Measurements from ENCODE around the gene TSPAN8.
"Not testable (repeated sequence)": the region's sequence is repeated elsewhere in the genome, so short reads cannot be mapped to it uniquely, and the experiment has no call there.

Gene TSPAN8

DNA sequence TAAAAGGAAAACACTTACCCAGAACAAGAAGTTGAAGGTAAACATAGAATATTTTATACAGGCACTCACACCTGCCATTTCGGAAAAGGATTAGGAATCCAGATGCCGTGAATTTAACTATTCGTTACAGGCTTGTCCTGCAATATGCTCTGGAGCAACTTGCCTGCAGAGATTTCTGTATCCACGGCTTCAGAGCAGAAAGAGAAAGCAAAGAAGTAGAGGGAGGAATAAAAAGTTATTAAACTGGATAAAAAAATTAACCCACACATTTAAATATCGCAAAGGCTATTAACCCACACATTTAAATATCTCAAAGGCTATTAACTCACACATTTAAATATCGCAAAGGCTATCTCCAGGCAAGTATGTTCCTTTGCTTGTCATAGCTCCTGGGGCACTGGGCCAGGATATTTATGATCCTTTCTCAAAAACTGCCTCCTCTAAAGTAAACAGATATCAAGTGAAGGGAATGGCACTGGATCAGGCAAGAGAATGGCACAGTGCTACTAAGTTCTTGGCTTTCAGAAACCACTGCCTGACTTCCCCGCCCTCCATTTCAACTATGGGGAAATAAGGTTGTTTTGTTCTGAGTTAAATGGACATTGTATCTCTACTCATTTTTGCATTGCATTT is at the start of gene TSPAN8:
Gene TSPAN8 (minus strand): TSS at position 399 of the 633 bp plus-strand sequence. CDS start 321 bp downstream, at position 78.
- DNase-seq, result peak; percentile 75

DNA sequence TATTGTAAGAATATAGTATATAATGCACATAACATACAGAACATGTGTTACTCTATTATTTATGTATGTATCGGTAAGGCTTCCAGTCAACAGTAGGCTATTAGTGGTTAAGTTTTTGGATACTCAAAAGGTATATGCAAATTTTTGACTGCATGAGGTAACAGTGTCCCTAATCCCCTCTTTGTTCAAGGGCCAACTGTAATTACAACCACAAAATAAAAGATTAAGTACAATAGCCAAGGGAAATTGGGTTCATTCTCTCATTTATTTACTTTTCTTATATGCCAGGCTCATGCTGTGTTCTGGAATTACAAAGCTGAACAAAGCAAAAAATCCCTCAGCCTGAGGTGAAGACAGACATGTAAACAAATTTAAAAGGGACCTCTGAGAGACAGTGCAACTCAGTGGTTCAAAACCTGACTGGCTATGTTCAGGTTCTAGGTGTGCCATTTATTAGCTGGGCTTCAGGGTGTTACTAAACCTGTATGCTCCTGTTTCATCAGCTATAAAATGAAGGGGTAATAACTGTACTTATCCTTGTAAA is 43.4 kb upstream of the TSPAN8 start:
- DNase-seq, result no peak

DNA sequence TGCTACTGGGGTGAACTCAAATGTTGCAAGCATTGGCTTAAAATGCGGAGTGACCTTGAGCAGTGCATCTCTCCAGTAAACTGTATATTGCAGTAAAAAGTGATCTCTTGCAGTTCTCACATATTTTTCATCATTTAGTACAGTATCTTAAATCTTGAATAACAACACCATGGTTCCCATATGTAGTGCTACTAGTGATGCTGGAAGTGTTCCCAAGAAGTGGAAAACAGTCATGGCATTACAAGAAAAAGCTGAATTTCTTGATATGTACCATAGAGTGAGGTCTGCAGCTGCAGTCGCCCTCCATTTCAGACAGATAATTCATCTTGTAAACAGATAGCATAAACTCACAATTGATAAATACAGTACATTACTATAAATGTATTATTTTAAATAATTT is 42.9 kb upstream of the TSPAN8 start:
- no peak for DNase-seq

DNA sequence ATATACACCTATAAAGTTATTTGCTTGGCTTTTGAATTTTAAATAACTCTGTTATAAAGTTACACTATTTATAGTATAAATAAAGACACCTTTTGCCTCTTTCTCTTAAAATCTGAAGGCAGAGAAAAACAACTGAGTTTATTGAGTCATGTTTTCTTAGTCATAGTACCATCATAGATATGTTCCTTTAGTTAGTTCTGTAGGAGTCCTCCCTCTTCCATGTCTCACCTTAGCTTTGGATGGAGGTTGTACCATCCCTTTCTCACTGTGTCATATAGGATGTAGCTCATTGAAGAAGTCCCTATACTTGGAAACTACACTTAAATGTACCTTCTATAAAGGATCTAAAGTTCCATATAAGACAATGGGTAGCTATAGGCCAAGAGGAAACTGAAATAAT is 39.7 kb upstream of the TSPAN8 start:
- DNase-seq, result no peak

DNA sequence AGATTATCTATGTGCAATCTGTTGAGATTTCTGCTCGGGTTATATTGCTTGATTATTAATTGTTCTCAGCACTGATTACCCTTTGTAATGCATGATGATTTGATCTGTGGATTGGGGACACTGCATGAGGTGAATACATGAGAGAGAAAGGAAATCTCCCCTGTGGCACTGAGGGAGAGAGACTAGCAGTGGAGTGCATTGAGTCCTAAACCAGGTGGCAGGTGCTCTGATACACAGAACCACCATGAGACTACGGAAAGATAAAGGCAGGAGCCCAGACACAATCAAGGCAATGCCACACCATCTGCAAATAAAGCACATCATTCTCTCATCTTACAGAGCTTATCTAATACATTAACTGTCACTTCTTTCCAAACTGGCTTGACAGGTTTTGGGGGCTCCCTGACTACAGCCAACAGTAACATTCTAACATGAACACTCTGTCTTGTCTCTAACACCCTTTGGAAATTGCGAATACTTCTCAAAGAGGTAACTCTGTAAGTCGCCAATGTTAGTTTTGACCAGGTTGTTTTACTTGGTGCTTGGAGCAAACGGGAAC is 37.6 kb upstream of the TSPAN8 start:
- no peak for DNase-seq

DNA sequence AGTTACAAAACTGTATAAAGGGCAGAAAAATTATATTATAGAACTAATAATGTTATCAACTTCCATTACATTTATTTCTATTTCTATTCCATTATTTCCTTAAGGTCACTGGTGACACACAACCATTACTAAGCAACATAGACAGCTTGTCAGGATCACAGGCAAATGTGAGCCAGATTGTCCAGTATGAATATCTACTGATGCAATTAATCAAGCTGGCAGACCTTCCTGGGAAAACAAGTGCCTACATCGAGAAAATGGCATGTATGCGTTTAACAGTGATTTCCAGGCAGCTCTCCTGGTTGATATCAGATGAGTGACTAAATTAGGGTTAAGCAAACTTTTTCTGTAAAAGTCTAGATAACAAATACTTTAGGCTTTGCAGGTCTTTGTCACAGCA is 36.9 kb upstream of the TSPAN8 start:
- DNase-seq, result no peak

DNA sequence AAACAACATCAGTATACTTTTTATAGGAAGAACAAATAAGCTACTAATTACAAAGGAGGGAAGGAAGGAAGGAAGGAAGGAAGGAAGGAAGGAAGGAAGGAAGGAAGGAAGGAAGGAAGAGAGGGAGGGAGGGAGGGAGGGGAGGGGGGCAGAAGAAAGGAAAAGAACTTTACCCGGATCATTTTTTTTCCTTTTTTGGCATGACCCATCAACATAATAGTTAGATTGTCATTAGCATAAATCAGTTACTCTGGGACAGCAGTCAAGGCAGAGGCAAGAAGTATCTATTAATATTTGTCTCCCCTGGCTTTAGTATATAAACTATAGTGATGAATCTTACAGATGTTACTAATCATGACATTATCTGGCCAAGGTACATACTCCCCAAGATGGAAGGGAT is 35.2 kb upstream of the TSPAN8 start:
- no peak for DNase-seq

DNA sequence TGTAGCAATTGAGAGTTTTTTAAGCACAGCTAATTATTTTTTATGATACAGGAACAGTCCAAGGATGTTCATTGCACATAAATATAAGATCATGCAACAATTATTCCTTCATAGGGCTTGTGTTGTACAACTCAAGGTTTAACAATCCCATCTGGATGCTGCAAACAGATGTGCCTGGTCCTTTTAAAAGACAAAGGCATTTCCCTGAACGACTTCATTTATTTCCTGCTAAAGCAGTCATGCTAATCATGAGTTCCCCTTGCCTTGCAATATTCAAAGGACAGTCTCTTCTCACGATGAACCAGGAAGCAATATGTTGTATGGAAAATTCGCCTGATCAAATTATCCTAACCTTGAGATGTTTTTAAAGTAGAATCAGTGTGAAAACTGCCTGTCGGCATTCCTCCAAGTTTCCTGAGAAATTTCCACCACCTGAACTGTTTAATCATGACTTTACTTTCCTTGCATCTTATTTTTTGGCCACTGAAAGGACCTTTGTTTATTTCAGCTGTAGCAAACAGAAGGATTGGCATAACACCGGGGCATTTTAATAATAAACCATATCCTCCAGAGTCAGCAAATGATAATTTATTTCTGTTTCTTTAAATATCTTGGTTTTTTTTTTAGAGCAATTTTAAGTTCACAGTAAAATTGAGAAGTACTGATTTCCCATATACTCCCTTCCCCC is 33.9 kb upstream of the TSPAN8 start:
- no peak for DNase-seq

DNA sequence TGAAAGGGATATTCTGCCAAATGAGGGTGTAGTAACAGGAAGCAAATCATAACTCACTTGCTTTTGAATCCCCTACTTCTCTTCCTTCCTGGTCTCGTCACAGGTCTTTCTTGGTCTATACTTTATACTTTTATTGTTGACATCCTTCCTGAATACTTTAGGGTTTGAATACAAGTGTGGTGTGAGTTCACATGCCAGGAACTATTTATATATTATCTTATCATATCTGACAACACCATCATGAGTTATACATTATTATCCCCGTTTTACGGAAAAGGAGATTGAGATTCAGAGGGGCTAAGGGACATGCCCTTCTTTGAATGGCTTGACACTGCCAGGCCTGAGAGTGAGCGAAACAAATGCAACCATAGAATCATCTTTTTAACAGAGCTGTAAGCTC is 33.0 kb upstream of the TSPAN8 start:
- no peak for DNase-seq

DNA sequence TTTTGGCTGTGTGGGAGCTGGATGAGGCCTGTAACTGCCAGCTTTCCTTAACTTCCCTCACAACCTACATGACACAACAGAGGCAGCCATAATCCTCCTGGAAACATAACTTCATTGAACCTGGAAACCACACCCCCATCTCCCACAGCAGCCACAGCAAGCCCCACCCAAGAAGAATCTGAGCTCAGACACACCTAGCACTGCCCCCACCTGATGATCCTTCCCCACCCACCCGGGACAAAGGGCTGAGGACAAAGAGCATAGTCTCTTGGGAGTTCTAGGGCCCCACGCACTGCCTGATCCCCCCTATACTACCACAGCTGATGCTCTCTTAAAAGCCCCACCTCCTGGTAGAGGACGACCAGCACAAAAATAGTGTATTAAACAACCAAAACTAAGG is 29.6 kb upstream of the TSPAN8 start:
- no peak for DNase-seq

DNA sequence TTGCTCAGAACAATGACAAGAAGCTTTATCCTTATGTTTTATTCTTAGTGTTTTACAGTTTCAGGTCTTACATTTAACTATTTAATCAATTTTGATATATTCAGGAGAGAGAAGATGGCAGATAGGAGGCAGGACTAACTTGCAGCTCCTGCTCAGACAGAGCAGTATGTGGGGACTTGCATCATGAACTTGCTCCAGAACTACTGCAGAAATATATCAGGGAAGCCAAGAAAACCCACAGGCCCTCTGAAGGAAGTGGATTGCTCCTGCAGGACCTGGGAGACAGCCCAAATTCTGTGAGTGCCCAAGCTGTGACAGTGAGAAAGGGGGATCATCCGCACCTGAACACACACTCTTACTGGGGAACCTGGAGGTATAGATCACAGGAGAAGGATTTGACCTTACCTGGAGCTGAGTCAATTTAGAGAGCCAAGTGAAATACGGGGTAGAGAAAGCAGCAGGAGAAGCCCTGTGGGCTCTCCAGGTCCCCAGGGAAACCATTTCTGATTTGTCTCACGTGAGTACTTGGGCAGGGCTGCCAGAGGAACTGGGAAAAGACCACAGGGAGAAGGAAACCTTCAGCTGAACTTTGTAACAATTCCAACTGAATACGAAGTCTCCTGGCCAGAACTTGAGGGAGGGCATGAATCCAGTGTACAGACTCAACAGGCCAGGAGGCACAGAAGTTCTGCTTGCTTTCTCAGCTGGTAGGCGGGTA is 28.9 kb upstream of the TSPAN8 start:
- no peak for DNase-seq

DNA sequence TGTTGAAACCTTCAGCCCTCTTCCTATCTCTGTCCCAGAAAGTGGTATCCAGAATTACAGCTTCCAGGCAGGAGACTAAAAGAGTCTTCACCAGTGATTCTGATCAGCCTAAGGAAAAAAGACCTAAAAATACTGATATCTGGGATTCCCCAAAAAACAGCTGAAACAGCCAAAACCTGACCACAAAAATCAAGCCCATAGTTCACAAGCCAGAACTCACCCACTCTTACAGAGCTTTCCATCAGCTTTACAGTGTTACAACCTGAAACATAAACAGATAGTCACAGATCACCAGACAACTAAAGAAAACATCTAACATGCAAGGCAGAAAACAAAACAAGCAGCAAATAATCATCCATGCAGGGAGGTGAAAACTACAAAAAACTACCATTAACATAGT is 26.0 kb upstream of the TSPAN8 start:
- DNase-seq, result no peak

DNA sequence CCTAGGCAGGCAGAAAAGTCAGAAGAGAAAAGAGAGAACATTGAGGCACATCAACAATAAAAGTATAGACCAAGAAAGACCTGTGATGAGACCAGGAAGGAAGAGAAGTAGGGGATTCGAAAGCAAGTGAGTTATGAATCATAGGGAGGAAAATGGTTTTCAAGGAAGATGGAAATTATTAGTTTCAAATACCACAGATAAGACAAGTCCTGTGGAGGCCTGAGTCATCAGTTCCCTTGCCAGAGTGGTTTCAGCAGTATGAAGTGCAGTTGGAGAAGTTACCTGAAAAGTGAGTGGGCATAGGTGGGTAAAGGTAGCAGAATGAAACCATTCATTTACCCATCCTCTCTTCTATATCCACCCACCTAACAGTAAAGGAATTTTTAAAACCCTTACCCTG is 25.2 kb upstream of the TSPAN8 start:
- DNase-seq, result no peak

DNA sequence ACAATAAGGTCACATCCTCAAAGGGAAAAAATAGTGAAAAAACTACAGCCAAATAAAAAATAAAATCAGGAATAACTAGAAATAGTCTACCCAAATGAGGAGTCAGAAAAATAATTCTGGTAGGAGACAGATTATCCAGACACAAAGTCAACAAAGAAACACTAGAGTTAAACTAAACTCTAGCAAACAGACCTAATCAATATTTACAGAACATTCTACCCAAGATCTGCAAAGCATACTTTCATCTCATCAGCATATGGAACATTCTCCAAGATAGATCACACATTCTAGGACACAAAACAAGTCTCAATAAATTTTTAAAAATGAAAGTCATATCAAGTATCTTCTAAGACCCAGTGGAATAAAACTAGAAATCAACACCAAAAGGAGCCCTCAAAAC is 20.4 kb upstream of the TSPAN8 start:
- no peak for DNase-seq

DNA sequence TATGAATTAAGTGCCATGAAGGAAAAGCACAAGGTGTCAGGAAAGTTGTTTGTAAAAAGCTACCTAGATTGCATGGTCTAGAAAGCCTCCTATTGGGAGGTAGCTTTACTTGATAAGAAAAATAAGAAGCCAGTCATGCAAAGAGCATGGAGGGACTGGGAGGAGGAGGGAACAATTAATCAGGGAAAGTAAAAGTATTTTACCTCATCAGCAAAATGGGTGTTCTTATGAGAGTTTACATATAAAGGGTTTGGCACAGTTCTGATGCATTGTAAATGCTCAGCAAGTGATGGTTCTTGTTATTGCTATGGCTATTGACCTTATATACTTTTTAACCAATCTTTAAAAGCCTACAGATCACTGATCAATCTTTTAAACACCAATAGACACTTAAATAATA is 17.0 kb upstream of the TSPAN8 start:
- DNase-seq, result no peak

DNA sequence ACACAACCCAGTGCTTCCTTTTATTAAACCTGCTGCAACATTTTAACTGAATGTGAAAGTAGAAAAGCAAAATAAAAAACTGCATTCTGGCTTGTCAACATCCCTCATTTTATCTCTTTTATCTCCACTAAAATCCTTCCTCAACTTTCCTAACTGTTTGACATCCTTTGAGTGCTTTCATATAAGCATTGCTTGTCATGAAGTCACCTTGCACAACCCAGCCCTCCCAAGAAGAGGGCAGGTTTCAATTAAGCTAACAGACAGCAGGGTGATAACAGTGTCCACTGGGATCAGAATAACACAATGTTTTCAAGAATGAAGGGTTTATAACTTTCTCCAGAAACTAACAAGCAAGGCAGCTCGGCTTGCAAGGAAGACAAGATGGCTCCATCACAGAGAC is 16.3 kb upstream of the TSPAN8 start:
- DNase-seq, result no peak

DNA sequence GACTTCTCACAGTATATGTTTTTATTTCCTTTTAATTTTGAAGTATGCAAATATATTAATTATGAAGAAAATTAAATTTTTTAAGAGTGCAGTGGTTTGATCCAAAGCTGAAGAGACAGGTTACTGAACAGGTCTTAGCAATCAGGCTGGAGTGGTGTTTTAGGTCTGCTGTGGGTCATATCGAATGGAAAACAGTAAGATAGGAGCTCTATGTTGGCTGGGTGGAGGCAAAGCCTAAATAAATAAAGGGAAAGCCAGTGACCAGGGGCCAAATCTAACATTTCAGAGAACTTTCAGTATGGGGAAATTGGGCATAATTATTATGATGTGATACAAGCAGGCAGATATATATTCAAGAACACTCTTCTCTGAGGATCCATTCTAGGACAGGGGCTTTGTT is 12.7 kb upstream of the TSPAN8 start:
- DNase-seq, result no peak

DNA sequence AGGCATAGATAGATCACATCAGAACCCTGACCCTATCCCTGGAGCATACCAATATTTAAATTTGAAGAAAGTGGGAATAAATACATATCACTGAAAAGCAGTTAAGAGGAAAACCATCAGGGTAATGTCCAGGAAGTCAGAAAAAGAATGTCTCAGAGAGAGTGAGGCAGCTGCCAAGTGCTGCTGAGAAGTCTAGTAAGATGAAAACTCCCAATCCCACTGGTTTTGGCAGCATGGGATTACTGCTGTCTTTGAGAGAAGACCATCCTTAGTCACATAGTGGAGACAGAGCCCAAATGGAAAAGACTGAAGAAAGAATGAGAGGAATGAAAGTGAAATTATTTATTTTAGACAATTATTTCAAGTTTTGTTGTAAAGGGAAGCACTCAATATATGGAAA is 11.5 kb upstream of the TSPAN8 start:
- DNase-seq, result no peak

DNA sequence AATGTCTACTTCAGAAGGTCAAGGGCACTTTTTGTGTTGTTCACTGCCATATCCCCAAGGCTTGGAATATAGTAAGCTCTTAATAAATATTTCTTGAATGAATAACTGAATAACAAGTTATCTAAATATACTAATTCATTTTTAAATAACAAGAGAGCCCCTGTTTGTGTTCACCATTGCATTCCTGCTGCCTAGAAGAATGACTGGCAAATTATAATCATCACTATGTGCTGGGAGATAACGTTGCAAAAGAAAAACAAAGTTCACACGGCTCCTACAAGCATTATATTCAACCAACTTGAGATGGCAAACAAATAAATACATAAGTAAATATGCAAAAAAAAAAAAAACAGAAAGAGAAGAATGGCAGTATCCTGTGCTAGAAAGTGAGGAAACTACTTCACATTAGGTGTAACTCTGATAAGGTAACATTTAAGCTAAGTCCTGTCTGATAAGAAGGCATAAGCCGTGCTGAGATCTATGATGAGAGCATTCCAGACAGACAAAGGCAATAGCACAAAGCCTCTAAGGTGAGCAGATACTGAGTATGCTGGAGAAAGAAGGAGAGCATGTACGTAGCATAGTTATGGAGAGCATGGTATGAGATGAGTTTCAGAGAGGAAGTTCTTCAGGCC is 9.2 kb upstream of the TSPAN8 start:
- DNase-seq, result no peak

DNA sequence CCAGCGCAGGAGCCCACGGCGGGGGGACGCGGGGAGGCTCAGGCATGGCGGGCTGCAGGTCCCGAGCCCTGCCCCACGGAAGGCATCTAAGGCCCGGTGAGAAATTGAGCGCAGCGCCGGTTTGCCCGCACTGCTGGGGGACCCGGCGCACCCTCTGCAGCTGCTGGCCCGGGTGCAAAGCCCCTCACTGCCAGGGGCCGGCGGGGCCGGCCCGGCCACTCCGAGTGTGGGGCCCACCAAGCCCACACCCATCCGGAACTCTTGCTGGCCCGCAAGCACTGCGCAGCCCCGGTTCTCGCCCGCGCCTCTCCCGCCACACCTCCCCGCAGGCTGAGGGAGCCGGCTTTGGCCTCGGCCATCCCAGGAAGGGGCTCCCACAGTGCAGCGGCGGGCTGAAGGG is 8.5 kb upstream of the TSPAN8 start:
- DNase-seq, result no peak

DNA sequence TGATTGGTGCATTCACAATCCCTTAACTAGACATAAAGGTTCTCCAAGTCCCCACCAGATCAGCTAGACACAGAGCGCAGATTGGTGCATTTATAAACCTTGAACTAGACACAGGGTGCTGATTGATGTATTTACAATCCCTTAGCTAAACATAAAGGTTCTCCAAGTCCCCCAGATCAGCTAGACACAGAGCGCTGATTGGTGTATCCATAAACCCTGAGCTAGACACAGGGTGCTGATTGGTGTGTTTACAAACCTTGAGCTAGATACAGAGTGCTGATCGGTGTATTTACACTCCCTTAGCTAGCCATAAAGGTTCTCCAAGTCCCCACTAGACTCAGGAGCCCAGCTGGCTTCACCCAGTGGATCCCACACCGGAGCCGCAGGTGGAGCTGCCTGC is 8.0 kb upstream of the TSPAN8 start:
- DNase-seq, result not testable (repeated sequence)

DNA sequence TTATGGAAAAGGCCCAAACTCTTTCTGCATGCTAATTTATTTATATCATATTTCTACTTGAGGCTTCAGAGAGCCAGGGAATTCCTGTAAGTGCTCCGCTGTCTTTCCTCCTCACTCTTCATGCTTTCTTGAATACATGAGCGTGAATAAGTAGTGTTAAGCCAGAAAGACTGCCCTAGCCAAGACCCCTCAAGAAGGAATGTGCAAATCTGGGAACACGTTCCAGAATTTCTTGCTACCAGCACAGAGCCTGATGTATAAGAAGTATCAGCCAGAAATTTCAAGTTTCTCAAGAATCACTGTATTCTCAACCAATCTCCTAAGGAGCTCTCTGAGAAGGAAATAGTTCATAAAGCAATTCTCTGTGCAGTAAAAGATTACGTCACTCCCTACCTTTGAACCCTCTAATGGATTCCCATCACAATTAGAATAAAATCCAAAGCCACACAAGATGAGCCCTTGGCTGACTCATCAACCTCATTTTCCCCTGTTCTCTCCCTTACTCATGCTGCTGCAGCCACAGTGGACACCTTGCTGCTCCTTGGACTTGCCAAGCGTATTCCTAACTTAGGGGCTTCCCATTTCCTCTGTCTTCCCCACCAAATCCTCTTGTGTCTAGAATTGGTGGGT is 6.9 kb upstream of the TSPAN8 start:
- no peak for DNase-seq

DNA sequence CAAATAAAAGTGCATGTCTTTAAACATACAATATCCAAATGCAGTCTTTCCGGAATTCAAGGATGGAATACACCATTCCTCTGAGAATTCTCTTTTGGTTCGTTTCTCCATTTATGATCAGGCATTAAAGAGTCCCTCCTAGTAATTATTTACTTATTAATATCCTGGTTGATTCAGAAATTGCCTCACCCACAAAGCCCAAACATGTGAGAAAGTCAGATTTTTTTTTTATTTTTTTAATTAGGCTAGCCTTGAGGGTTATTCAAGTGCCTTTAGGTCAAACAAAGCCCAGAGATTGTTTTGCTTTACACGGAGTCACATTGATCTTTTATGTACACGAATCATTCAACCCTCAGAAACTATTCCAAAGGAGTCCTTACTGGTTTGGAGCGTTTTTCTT is 6.4 kb upstream of the TSPAN8 start:
- no peak for DNase-seq

Data from NCI-H1105 (cell line).